EL (cell line): Measurements from ENCODE around the gene JAKMIP3.

Experiments used
- DNase-seq: peaks from one replicate; pipeline ENCODE4 v3.0.0-alpha.2; 2016

JAKMIP3 gene

GRCh38 chr10:132100091-132100481 is 34.3 kb downstream of the JAKMIP3 start:
- no peak for DNase-seq

GRCh38 chr10:132100556-132101349 is 35.0 kb downstream of the JAKMIP3 start:
- no peak for DNase-seq

GRCh38 chr10:132101529-132101928 is 35.8 kb downstream of the JAKMIP3 start:
- DNase-seq: no peak

DNA sequence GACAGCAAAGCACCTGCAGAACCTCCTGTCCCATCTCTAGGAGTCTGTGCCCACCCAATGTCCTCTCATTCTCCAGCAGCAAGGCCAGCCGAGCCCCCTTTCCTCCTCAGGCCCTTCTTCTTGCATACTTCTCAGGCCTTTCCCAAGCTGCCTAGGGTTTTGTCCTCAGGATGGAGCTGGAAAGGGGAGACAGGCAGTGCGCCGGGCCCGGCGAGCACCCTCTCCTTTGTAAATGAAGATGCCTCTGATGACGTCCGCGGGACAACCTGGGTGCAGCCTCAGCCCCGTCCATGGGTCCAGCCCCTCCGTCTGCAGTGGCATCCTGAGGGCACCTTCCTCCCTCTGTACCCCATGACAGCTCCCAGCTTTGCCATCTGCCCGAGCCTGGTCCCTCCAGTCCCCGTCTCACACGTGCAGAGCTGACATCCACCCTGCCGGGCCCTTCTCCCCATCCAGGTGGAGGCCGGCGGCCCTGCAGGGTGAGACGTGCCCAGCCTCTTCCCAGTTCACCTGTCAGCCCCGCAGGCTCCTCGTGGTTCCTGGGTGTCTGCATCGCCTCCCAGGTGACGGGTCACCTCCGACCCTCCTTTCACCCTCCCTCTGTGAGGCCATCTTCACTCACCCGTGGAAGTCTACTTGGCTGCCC is 36.4 kb downstream of the JAKMIP3 start:
- no peak for DNase-seq

GRCh38 chr10:132102717-132103110 is 37.0 kb downstream of the JAKMIP3 start:
- no peak for DNase-seq

GRCh38 chr10:132103116-132103910 is 37.6 kb downstream of the JAKMIP3 start:
- no peak for DNase-seq

DNA sequence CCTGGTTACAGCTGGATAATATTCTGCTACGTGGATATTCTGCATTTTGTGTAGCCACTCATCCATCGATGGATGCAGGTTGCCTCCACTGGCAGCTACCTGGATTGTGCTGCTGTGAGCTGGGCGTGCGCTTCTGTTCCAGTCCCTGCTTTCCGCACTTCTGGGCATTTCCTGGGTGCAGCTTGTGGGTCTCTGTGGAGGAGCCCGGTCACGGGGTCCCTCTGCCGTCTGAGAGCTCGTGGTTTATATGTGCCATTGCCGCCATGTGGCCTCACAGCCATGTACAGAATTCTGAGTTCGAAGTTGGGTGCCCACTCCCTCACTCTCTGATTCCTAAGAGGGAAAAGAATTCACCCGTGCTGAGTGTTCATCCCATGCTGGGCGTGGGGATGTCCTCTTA is 38.3 kb downstream of the JAKMIP3 start:
- no peak for DNase-seq

DNA sequence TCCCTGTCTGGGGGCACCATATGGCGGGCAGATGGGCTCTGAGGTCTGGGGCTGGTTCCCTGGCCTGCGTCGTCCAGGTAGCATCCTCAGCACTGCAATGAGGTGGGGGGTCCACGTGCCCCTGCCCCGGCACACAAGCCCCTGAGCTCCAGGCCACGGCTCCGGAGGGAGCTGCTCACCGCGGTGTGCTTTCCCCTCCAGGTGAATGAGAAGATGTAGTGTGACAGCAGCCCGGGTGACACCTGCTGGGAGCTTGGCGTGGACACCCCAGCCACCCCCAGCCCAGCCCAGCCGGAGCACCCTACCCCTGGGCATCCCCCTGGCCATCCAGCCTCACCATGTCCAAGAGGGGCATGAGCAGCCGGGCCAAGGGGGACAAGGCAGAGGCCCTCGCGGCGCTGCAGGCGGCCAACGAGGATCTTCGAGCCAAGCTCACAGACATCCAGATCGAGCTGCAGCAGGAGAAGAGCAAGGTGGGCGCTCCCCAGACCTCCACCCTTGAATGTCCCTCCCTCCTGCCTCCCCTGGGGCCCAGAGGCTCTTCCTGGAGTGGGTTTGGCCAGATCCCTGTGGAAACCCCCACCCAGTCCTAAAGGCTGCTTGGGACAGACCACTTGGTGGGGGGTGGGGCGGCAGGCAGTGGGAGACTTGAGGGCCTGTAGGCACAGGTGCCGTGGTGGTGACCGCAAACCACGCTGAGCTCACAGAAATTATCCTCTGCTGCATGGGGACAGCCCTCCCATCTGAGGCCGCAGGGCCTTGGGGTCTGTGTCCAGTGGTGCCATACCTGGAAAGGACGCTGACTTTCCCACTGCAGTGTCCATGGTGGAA is 38.9 kb downstream of the JAKMIP3 start:
- DNase-seq: no peak

DNA sequence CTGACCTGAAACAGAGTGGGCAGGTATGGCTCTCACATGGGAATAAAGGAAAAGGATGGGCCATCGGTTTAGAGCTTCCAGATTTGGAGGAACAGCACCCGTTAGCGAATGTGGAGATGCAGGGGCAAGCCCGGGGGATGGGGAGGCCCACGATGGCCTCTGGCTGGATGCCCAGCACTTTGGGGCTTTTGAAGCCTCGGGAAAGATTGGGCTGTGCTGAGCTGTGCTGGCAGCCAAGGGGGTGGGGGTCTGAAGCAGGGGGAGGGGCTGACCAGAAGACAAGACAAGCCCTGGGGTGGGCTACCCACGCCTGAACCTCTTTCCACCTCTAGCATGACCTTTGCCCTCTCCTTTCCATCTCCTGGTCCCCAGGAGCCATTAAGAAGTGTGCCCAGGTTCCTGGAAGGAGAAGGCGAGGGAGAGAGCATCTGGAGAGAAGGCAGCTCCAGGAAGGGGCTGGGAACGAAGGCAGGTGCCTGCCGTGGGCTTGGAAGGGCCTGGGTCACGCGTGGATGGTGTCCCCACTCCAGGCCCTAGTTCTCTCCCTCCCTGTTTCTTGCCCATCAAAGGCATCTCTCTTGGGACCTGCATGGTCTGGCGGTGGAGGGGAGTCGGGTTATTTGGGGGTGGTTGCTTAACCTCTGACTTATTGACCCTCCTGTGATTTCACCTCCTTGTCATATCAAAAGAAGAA is 39.7 kb downstream of the JAKMIP3 start:
- DNase-seq: no peak

DNA sequence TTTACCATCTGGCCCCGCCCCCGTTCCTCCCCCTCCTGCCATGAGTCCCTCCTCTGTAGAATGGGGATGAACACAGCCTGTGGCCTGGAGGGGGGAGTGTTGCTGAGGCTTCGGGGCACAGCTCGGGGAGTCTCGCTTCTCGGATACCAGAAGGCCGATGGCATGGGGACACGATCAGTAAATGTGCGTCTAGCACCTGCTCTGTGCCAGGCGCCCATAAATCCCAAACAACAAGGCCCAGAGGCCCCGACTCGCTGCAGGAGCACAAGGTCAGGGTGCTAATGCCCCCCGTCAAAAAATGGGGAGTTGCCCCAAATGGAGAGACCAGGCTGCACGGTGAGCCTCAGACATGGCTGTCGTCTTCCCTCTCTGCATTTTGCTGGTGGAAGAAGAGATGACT is 40.7 kb downstream of the JAKMIP3 start:
- no peak for DNase-seq

DNA sequence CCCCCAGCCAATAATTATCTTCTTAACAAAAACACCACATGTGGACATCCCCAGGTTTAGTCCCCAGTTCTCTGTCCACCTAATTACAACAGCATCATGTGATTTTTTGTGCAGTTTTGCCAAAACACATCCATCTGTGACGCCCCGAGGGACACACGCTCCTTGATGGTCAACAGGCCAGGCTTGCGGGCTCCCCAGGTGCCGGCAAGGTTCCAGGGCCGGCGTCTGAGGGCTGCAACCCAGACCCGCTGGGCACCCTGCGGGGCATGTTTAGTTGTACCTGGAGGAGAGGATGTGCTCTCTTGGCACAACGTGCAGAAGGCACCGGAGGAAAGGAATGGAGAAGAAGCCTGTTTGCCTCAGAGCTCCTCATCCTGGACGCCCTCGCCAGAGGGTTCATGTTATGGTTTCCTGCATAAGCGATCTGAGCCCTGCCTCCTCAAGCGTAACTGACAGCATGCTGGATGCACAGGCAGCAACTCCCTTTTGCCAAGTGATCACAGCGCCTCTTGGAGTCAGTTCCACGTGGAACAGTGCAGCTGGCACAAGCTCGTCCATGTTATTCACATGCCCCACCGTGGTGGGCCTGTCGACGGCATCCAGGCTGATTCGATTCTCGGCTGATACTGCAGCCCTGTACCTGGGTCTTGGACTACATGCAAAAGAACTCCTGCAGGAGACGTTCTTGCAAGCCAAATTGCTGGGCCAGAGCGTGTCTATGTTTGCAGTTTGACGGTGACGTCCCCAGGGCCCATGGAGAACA is 41.6 kb downstream of the JAKMIP3 start:
- DNase-seq: no peak

- DNase-seq: no peak
These were observed 42.5 kb downstream of the JAKMIP3 start for GRCh38 chr10:132107949-132108877.

DNA sequence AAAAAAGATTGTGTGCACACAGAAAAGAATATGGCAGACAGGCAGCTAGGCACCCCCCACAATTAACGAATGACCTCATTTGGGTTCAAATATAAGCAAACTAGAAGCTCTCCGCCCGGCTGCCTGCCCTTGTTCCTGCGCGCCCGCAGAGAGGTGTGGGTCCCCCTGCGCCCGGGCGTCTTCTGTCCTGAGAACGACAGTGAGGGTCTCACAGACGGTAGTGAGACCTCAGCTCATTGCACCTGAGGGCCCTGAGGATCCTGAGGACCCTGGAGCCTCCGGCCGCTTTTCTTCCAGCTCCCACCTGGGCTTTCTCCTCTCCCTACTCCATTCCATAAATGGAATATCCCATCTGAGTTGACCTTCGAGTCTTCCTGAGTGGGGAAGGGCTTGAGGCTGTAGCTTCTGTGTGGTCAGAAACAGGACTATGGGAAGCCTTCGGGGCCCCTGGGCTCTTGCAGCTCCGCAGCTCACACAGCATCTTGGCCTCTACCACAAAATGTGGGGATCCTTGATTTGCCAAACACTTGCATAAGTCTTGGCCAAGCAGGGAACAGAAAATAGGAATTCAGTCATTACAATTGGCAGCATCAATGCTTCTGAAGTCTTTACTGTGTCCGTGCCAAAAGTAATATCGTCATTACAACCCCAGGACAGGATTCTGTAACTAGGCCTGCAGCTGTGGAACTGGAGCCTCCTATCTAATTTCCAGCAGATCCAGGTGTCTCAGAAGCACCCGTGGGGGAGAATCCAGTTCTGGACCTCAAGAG is 43.8 kb downstream of the JAKMIP3 start:
- no peak for DNase-seq

DNA sequence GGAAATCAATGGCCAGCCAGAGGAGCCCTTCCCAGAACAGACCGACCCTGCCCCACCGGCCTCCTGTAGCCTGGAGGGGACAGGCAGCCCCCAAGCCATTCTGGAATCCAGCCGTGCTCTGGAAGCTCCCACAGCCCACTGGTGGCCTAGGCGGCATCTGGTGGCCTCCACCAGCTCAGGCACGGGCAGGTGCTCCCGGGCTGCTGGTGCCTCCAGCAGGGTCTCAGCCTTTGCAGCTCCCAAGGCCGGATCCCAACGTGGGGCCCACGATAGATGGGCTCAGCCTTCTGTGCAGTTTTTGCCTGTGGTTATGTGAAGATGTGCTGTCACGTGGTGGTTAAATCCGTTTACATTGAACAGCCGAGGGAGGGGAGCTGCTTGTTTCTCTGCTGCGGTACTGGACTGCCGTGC is 44.4 kb downstream of the JAKMIP3 start:
- no peak for DNase-seq

DNA sequence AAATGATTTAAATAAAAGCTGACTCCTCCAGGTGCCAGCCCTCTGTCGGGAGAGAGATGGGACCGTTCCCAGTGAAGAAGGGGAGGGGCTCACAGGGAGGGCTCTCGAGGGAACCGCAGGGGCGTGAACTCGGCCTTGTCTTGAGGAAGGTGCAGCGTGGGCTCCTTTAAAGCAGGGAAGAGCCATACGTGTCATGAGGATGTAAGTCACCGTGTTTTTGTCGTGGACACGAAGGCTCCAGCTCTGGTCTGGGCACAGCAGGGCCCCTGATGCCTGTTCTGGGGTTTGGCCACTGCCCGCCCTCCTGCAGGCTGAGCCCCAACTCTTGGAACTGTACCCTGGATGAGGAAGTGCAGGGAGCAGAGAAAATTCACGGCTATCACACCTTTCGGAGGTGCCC is 45.0 kb downstream of the JAKMIP3 start:
- no peak for DNase-seq

- no peak for DNase-seq
These were observed 45.5 kb downstream of the JAKMIP3 start for GRCh38 chr10:132111121-132111731.

DNA sequence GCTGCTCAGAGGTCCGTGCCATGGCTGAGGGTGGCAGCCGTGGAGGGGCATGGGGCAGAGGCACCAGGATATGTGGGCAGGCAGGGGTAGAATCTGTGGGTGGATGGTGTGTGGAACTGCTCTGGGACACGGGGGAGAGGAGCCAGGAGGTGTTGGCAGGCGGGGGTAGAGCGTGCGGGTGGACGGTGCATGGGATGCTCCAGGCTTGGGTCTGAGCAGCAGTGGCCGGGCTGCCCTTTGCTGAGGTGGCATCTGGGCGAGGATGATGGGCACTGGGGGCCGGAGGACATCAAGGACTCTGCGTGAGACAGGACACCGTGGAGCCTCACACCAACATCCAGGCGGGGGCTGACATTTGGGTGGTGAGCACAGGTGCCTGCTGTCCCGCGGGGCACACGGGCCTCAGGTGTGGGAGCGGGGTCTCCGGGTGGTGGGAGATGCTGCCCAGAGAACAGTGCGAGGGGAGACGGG is 46.2 kb downstream of the JAKMIP3 start:
- no peak for DNase-seq

GRCh38 chr10:132112611-132113010 is 46.9 kb downstream of the JAKMIP3 start:
- no peak for DNase-seq

- DNase-seq: no peak
These were observed 47.5 kb downstream of the JAKMIP3 start for GRCh38 chr10:132113206-132113605.
